ENCODE results near the gene OR2W1.

OR2W1 gene

DNA sequence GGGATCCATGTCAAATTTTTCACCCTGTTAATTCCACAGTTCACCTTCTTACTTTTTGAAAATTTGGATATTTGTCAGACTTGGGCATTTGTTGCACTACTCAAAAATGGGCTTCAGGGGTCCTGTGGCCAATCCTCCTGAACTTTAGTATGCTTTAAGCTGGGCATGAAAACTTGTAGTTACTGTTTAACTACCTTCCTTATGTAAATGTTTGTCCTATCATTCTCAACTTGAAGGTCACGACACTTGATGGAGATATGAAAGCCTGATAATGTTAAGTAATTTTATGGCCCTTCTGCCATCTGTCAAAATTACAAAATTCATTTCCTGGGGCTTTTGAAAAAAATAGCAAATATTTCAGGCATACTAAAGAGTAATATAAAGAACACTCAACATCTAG, 35.6 kb downstream of the OR2W1 start:
- no peak overlapping the region for H3K4me3 ChIP-seq (replicated peaks; ENCODE audit: low read depth, low read length)
- DNase-seq (ENCODE audit: extremely low read depth, low read depth): no peak
- TF ChIP-seq, protein P1, sequence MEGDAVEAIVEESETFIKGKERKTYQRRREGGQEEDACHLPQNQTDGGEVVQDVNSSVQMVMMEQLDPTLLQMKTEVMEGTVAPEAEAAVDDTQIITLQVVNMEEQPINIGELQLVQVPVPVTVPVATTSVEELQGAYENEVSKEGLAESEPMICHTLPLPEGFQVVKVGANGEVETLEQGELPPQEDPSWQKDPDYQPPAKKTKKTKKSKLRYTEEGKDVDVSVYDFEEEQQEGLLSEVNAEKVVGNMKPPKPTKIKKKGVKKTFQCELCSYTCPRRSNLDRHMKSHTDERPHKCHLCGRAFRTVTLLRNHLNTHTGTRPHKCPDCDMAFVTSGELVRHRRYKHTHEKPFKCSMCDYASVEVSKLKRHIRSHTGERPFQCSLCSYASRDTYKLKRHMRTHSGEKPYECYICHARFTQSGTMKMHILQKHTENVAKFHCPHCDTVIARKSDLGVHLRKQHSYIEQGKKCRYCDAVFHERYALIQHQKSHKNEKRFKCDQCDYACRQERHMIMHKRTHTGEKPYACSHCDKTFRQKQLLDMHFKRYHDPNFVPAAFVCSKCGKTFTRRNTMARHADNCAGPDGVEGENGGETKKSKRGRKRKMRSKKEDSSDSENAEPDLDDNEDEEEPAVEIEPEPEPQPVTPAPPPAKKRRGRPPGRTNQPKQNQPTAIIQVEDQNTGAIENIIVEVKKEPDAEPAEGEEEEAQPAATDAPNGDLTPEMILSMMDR (IDR thresholded peaks at IDR 0.05; ENCODE audit: low read depth, low read length, missing control alignments): no peak

DNA sequence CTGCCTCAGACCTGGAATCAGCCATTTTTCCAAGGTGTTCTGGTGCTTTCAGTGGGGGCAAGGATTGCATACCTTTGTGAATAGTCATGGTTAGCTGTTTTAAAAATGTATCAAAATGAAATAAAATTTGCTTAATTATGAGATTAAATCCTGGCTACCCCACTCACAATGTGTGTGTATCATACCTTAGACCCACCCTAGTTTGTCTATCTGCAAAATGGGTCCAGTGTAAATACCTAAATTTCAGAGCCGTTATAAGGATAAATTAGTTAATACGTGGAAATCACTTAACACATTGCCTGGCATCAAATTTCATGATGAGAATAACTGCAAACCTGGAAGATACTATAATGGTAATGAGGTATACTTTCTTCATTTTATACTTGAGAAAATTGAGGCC, 36.9 kb downstream of the OR2W1 start:
- no peak for DNase-seq (ENCODE audit: extremely low read depth, low read depth)
- TF ChIP-seq, protein P1 (IDR thresholded peaks at IDR 0.05; ENCODE audit: low read depth, low read length, missing control alignments): no peak
- no peak overlapping the region for H3K4me3 ChIP-seq (replicated peaks; ENCODE audit: low read depth, low read length)

DNA sequence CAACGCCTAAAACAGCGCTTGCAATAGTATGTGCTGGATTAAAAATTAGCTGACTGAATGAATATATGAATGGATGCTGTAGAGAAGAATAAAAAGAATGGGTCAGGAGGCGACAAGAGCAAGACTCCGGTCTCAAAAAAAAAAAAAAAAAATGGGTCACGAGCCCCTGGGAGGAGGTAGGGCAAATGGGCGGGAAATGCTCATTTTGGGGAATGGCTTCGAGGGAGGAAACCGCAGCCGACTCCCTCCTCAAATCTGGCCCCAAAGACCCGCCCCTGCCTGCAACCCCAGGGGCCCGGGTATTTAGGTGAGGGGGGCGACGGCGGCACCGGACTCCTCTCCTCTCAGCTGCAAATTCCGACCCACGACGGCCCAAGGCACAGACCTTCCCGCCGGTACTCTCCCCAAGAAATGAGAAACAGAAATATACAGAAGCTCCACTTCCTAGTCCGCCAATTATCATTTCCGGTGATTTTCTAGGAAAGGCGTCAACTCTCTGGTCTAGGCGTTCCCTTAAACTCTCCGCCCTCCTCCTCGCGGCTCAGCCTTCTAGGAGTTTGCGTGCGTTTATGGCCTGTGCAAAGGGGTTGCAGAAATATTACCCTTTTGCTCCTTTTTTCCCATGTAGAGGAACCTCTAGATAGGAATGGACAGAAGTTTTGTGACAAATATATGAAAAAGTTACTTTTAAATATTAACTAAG, 39.6 kb downstream of the OR2W1 start, which contains the start of gene ZNF311:
Gene ZNF311, minus strand, starts transcription at position 133 of the 703 bp plus-strand sequence. CDS start 1,361 bp downstream, outside the sequence.
- TF ChIP-seq, protein P1 (IDR thresholded peaks at IDR 0.05; ENCODE audit: low read depth, low read length, missing control alignments): no peak
- DNase-seq (ENCODE audit: extremely low read depth, low read depth): no peak
- peak within 1 kb of the TSS; percentile 47 for H3K4me3 ChIP-seq (replicated peaks; ENCODE audit: low read depth, low read length)

DNA sequence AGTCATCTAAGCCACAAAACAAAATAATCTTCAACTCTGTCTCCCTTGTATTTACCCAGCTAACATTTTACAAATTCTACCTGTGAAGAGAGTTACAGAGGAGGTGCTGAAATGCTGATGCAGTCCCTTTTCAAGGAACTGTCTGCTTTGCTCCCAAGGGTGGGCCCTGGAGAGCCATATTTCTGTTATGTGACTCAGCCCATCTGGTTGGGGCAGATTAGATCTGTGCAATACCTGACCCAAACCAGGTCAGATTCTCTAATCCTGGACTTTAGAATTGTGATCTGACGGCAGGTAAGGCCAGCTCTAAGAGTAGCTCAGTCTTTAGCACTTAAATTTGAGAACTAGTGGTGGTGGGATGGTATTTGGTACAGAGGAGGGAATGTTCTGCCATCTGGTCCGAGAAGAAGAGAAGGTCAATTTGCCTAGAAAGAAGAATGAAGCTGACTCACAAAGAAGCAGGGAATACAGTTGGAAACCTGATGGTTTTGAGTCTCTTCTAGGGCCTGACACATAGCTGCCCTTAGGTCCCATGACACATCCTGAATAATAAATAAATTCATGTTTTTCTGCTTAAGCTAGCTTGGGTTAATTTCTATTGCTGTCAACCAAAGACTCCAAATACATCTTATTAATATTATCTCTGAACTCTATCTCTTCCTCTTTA, 48.0 kb downstream of the OR2W1 start:
- H3K4me3 ChIP-seq (replicated peaks; ENCODE audit: low read depth, low read length): no peak overlapping the region
- no peak for DNase-seq (ENCODE audit: extremely low read depth, low read depth)
- TF ChIP-seq, protein P1 (IDR thresholded peaks at IDR 0.05; ENCODE audit: low read depth, low read length, missing control alignments): no peak

DNA sequence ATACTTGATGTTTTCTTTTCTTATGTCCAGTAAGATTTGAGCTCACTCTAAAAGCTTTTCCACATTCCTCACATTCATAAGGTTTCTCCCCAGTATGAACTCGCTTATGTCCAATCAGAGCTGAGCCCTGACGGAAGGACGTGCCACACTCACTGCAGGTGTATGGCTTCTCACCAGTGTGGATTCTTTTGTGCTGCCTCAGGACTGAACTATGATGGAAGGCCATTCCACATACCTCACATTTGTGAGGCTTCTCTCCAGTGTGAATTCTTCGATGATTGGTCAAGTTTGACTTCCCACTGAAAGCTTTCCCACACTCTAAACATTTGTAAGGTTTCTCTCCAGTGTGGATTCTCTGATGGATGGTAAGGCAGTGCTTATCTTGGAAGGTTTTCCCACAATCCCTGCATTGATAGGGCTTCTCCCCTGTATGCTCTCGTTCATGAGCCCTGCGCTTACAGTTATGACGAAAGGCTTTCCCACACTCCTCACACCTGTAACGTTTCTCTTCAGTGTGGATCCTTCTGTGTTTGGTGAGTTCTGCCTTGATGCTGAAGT, 49.8 kb downstream of the OR2W1 start:
- TF ChIP-seq, protein P1 (IDR thresholded peaks at IDR 0.05; ENCODE audit: low read depth, low read length, missing control alignments): no peak
- no peak for DNase-seq (ENCODE audit: extremely low read depth, low read depth)

More for the DNA sequence above, 49.8 kb downstream of the OR2W1 start:
- H3K4me3 ChIP-seq (replicated peaks; ENCODE audit: low read depth, low read length): no peak overlapping the region
